ENCODE data around the gene SSBP3. TPM values are rescaled to one million over a fixed set of nuclear protein-coding genes. Genes with fewer than 3 reads are reported as not detected.
A peak's percentile ranks its signal among the peaks of the same experiment; 100 is the strongest.

SSBP3 gene
- total and polyA plus RNA-seq, 9 of the 15 experiments (the other 6 are each of a cell fraction or from before 2014, with no cell fraction given), result 8.7 to 108 (median 33.8) TPM

GRCh38 chr1:54384471-54384870 is 21.7 kb downstream of the SSBP3 start:
- DNase-seq (ENCODE audit: extremely low read depth in 1 of 4, low spot score in 3 of 4) (no peak), FAIRE-seq (no peak), ATAC-seq (no peak)
- POLR2A ChIA-PET, result interaction anchor here (1.1 to 6.5 kb wide), 6 partner anchors 14 to 96 kb away, joined by 3 to 43 read pairs (median 4); no protein-coding TSS in a partner anchor
- in situ Hi-C loops (cut with MboI) (no loop called here), intact Hi-C loops (cut with micrococcal nuclease) (no loop called here)
- H3K4me1 ChIP-seq (replicated peaks in 1 of 2; ENCODE audit: control insufficient read depth in 2 of 2, insufficient read depth in 2 of 2, low read length in 2 of 2), result peaks cover 11 to 21% of the 10 kb centered on the region in 2 experiments; a peak in 4 of 5 replicates
- H3K4me3 ChIP-seq, result no peak overlapping the region
- CTCF ChIA-PET (ENCODE audit: low intra/inter-chr PET ratio), result no interaction called here
- H3K36me3 ChIP-seq (ENCODE audit: control insufficient read depth, insufficient read depth, low read length), result peaks cover 82% of the 10 kb centered on the region
- H4K20me1 ChIP-seq (replicated peaks; ENCODE audit: control insufficient read depth, insufficient read depth, low read length), result peaks cover 21% of the 10 kb centered on the region
- WGBS (ENCODE audit: insufficient coverage, low coverage, missing lambda C conversion rate), result 81% methylated on average over 2 of the region's 2 CpGs
- H3K79me2 ChIP-seq (ENCODE audit: control insufficient read depth, insufficient read depth, low read length), result peaks cover 87% of the 10 kb centered on the region
- H3K27me3 ChIP-seq (ENCODE audit: control insufficient read depth in 2 of 2, insufficient read depth in 2 of 2, low read length in 2 of 2), result no peaks in the 10 kb centered on the region
- no peak overlapping the region for H3K4me2 ChIP-seq (ENCODE audit: insufficient read depth, low read length)
- peak overlapping the region; percentile 39; the same call in 1 of the 3 replicates for H3K27ac ChIP-seq (ENCODE audit: extremely low read depth, low read depth, low read length)
- no peak overlapping the region for H2AFZ ChIP-seq (ENCODE audit: low read depth, low read length)
- H3K9ac ChIP-seq (ENCODE audit: insufficient read depth in 1 of 2, low read depth in 2 of 2, low read length in 2 of 2), result no peak overlapping the region; a peak in 1 of 4 replicates
- no peaks in the 10 kb centered on the region for H3K9me3 ChIP-seq (replicated peaks; ENCODE audit: control insufficient read depth, insufficient read depth, low read depth, low read length)
- peak; percentile 81 for TF ChIP-seq RBM25 (IDR thresholded peaks at IDR 0.05; ENCODE audit: low read depth, low read length, severe bottlenecking)
- no peak for TF ChIP-seq E2F5 (CRISPR knock-in tag; IDR thresholded peaks at IDR 0.05)
- no TSS peak for BruUV-seq (replicated peaks)
- no peaks in the 10 kb centered on the region for H3K9me1 ChIP-seq (ENCODE audit: control insufficient read depth, insufficient read depth, low read length)

- 83% methylated on average over 4 of the region's 4 CpGs for WGBS (ENCODE audit: insufficient coverage, low coverage, missing lambda C conversion rate)
- H3K4me3 ChIP-seq, result no peak overlapping the region
Measured at GRCh38 chr1:54381524-54381923, 24.7 kb downstream of the SSBP3 start.

More at GRCh38 chr1:54381524-54381923, 24.7 kb downstream of the SSBP3 start:
- H3K36me3 ChIP-seq (ENCODE audit: control insufficient read depth, insufficient read depth, low read length), result peaks cover 64% of the 10 kb centered on the region
- peaks cover 18% of the 10 kb centered on the region for H4K20me1 ChIP-seq (replicated peaks; ENCODE audit: control insufficient read depth, insufficient read depth, low read length)
- ATAC-seq (no peak), DNase-seq (ENCODE audit: extremely low read depth in 1 of 4, low spot score in 3 of 4) (no peak), FAIRE-seq (no peak)
- no peaks in the 10 kb centered on the region for H3K9me3 ChIP-seq (replicated peaks; ENCODE audit: control insufficient read depth, insufficient read depth, low read depth, low read length)
- TF ChIP-seq TFAP4 (CRISPR knock-in tag; IDR thresholded peaks at IDR 0.05; ENCODE audit: borderline replicate concordance) (no peak), ZNF584 (CRISPR knock-in tag; IDR thresholded peaks at IDR 0.05; ENCODE audit: low read depth) (no peak), FOXO4 (CRISPR knock-in tag; IDR thresholded peaks at IDR 0.05) (no peak), PML (IDR thresholded peaks at IDR 0.05; ENCODE audit: low read length) (no peak), MXI1 (IDR thresholded peaks at IDR 0.05; ENCODE audit: low read depth, low read length) (no peak), NFE2 (IDR thresholded peaks at IDR 0.05; ENCODE audit: low read depth) (no peak), ARNT (IDR thresholded peaks at IDR 0.05) (no peak), YY1 (IDR thresholded peaks at IDR 0.05; ENCODE audit: borderline replicate concordance in 1 of 3, control insufficient read depth in 1 of 3, extremely low read depth in 1 of 3, insufficient read depth in 3 of 3, insufficient read length in 1 of 3, insufficient replicate concordance in 2 of 3, low read depth in 1 of 3, low read length in 2 of 3) (no peak), SMC3 (conservative IDR thresholded peaks at IDR 0.05; ENCODE audit: insufficient read depth, low read depth, low read length) (no peak), SP1 (CRISPR knock-in tag; IDR thresholded peaks at IDR 0.05) (no peak)
- H3K9me1 ChIP-seq (ENCODE audit: control insufficient read depth, insufficient read depth, low read length), result no peaks in the 10 kb centered on the region
- ChIA-PET POLR2A (interaction anchor here (0.7 to 1.0 kb wide), 4 partner anchors 14 to 105 kb away, joined by 3 read pairs; no protein-coding TSS in a partner anchor), CTCF (ENCODE audit: low intra/inter-chr PET ratio) (no interaction called here)
- intact Hi-C loops (cut with micrococcal nuclease), result no loop called here
- in situ Hi-C loops (cut with MboI), result no loop called here
- H2AFZ ChIP-seq (ENCODE audit: low read depth, low read length), result no peak overlapping the region
- no peak overlapping the region for H3K27ac ChIP-seq (ENCODE audit: extremely low read depth, low read depth, low read length)
- H3K27me3 ChIP-seq (ENCODE audit: control insufficient read depth in 2 of 2, insufficient read depth in 2 of 2, low read length in 2 of 2), result no peaks in the 10 kb centered on the region
- 0 out of 4 replicates have a peak overlapping the region, but pooled peaks of 1 of the 2 experiments have one; percentile 39 for H3K9ac ChIP-seq (ENCODE audit: insufficient read depth in 1 of 2, low read depth in 2 of 2, low read length in 2 of 2)
- peaks cover 35 to 42% of the 10 kb centered on the region in 2 experiments for H3K4me1 ChIP-seq (replicated peaks in 1 of 2; ENCODE audit: control insufficient read depth in 2 of 2, insufficient read depth in 2 of 2, low read length in 2 of 2)
- BruUV-seq (replicated peaks), result no TSS peak
- H3K4me2 ChIP-seq (ENCODE audit: insufficient read depth, low read length), result no peak overlapping the region
- peaks cover 88% of the 10 kb centered on the region for H3K79me2 ChIP-seq (ENCODE audit: control insufficient read depth, insufficient read depth, low read length)
